ENCODE results near the gene POU6F1.

POU6F1 gene

GRCh38 chr12:51199366-51199945 lies 18.4 kb downstream of the POU6F1 start:
- Histone ChIP-seq H2AFZ (ENCODE audit: low read length) (no peak overlapping the region), H3K79me2 (ENCODE audit: insufficient read depth, low read length) (no peaks in the 10 kb centered on the region), H3K4me2 (ENCODE audit: low read length) (no peak overlapping the region), H3K36me3 (ENCODE audit: insufficient read depth, low read length) (no peaks in the 10 kb centered on the region), H3K9ac (ENCODE audit: low read length) (no peak overlapping the region), H3K4me1 (ENCODE audit: insufficient read depth, low read length, severe bottlenecking) (no peaks in the 10 kb centered on the region), H3F3A (ENCODE audit: insufficient read depth, low read length) (no peaks in the 10 kb centered on the region), H3K9me2 (ENCODE audit: low read depth, low read length) (no peaks in the 10 kb centered on the region), H3K27ac (ENCODE audit: low read depth, low read length, poor library complexity, severe bottlenecking) (no peak overlapping the region), H3K4me3 (ENCODE audit: low read depth, low read length, poor library complexity, severe bottlenecking) (no peak overlapping the region), H4K20me1 (ENCODE audit: insufficient read depth, low read length) (no peaks in the 10 kb centered on the region), H3K27me3 (ENCODE audit: insufficient read depth, low read length) (0 out of 2 replicates have a peak, but pooled peaks cover 3% of the 10 kb centered on the region), H3K9me3 (ENCODE audit: low read length) (no peaks in the 10 kb centered on the region)
- TF ChIP-seq EZH2 (IDR thresholded peaks at IDR 0.05; ENCODE audit: borderline replicate concordance, low read length) = no peak
- TF ChIP-seq, protein P1, sequence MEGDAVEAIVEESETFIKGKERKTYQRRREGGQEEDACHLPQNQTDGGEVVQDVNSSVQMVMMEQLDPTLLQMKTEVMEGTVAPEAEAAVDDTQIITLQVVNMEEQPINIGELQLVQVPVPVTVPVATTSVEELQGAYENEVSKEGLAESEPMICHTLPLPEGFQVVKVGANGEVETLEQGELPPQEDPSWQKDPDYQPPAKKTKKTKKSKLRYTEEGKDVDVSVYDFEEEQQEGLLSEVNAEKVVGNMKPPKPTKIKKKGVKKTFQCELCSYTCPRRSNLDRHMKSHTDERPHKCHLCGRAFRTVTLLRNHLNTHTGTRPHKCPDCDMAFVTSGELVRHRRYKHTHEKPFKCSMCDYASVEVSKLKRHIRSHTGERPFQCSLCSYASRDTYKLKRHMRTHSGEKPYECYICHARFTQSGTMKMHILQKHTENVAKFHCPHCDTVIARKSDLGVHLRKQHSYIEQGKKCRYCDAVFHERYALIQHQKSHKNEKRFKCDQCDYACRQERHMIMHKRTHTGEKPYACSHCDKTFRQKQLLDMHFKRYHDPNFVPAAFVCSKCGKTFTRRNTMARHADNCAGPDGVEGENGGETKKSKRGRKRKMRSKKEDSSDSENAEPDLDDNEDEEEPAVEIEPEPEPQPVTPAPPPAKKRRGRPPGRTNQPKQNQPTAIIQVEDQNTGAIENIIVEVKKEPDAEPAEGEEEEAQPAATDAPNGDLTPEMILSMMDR (IDR thresholded peaks at IDR 0.05; ENCODE audit: low read length) = no peak

GRCh38 chr12:51198568-51199365 lies 19.1 kb downstream of the POU6F1 start:
- TF ChIP-seq, protein P1 (IDR thresholded peaks at IDR 0.05; ENCODE audit: low read length) = no peak
- TF ChIP-seq EZH2 (IDR thresholded peaks at IDR 0.05; ENCODE audit: borderline replicate concordance, low read length) = no peak
- H4K20me1 ChIP-seq (ENCODE audit: insufficient read depth, low read length) = no peaks in the 10 kb centered on the region
- no peak overlapping the region for H2AFZ ChIP-seq (ENCODE audit: low read length)
- no peaks in the 10 kb centered on the region for H3F3A ChIP-seq (ENCODE audit: insufficient read depth, low read length)
- H3K4me1 ChIP-seq (ENCODE audit: insufficient read depth, low read length, severe bottlenecking) = no peaks in the 10 kb centered on the region
- no peaks in the 10 kb centered on the region for H3K9me2 ChIP-seq (ENCODE audit: low read depth, low read length)
- no peak overlapping the region for H3K4me3 ChIP-seq (ENCODE audit: low read depth, low read length, poor library complexity, severe bottlenecking)
- H3K79me2 ChIP-seq (ENCODE audit: insufficient read depth, low read length) = no peaks in the 10 kb centered on the region
- H3K27ac ChIP-seq (ENCODE audit: low read depth, low read length, poor library complexity, severe bottlenecking) = no peak overlapping the region
- no peaks in the 10 kb centered on the region for H3K9me3 ChIP-seq (ENCODE audit: low read length)
- 0 out of 2 replicates have a peak, but pooled peaks cover 3% of the 10 kb centered on the region for H3K27me3 ChIP-seq (ENCODE audit: insufficient read depth, low read length)
- H3K36me3 ChIP-seq (ENCODE audit: insufficient read depth, low read length) = no peaks in the 10 kb centered on the region
- no peak overlapping the region for H3K9ac ChIP-seq (ENCODE audit: low read length)
- H3K4me2 ChIP-seq (ENCODE audit: low read length) = no peak overlapping the region

DNA sequence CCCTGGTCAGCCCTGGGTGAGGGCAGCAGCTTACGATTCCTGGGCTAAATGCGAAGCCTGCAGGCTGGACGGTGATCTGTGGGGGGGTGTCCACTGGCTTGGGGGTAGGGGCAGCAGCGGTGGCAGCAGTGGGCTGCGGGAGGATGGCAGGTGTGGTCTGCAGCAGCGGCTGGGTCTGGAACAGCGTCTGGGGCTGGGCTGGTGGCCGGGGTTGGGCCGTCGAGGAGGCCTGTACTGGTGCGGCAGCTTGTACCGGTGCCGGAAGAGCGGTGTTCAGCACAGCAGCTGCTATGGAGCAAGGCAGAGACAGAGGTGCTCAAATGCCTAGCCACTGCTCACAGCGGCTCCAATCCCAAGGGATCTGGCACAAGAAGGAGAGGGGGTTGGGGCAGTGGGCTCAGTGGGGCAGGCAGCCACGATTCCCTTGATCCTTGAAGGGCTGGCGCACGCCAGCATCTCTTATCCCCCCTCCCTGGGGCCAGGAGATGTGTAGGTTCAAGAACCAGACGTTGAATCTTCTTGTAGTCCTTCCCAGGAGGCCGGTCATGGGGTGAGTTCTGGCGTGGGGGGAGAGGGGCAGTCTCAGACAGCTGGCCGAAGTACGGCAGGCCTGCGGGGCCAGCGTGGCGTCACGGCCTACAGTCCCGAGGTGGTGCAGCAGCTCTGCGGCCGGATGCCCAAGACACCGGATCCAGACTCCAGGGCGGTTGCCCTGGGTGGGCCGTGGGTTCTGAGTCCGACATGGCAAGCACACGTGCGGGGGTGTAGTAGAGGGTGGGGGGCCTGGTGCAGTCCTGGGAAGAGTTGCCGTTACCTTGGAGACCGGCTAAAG lies 19.9 kb downstream of the POU6F1 start:
- Histone ChIP-seq H4K20me1 (ENCODE audit: insufficient read depth, low read length) (no peaks in the 10 kb centered on the region), H2AFZ (ENCODE audit: low read length) (no peak overlapping the region), H3K9me2 (ENCODE audit: low read depth, low read length) (no peaks in the 10 kb centered on the region), H3K27me3 (ENCODE audit: insufficient read depth, low read length) (0 out of 2 replicates have a peak, but pooled peaks cover 3% of the 10 kb centered on the region), H3K4me2 (ENCODE audit: low read length) (no peak overlapping the region), H3K4me1 (ENCODE audit: insufficient read depth, low read length, severe bottlenecking) (no peaks in the 10 kb centered on the region), H3K9me3 (ENCODE audit: low read length) (no peaks in the 10 kb centered on the region), H3K27ac (ENCODE audit: low read depth, low read length, poor library complexity, severe bottlenecking) (no peak overlapping the region), H3K36me3 (ENCODE audit: insufficient read depth, low read length) (no peaks in the 10 kb centered on the region), H3K4me3 (ENCODE audit: low read depth, low read length, poor library complexity, severe bottlenecking) (no peak overlapping the region), H3F3A (ENCODE audit: insufficient read depth, low read length) (no peaks in the 10 kb centered on the region), H3K9ac (ENCODE audit: low read length) (no peak overlapping the region), H3K79me2 (ENCODE audit: insufficient read depth, low read length) (no peaks in the 10 kb centered on the region)
- TF ChIP-seq, protein P1 (IDR thresholded peaks at IDR 0.05; ENCODE audit: low read length) = no peak
- TF ChIP-seq EZH2 (IDR thresholded peaks at IDR 0.05; ENCODE audit: borderline replicate concordance, low read length) = no peak
